ENCODE data around the gene TSPAN9. TPM values are rescaled to one million over a fixed set of nuclear protein-coding genes. Genes with fewer than 3 reads are reported as not detected.

TSPAN9 gene
- total RNA-seq, 1 experiment from 2014 or later = 7.7 TPM

GRCh38 chr12:3173008-3173553 lies 95.9 kb downstream of the TSPAN9 start:
- in situ Hi-C loops (cut with HindIII; ENCODE audit: low pct_unique_long_range_greater_than_20kb, low sequenced_read_pairs) (no loop called here), intact Hi-C loops (cut with micrococcal nuclease; ENCODE audit: unreplicated experiment) (no loop called here)
- H3K27me3 ChIP-seq (ENCODE audit: control insufficient read depth, insufficient read depth, low read length) = no peaks in the 10 kb centered on the region
- no peak for TF ChIP-seq CTCF (IDR thresholded peaks at IDR 0.05)
- no peak for TF ChIP-seq REST (IDR thresholded peaks at IDR 0.05; ENCODE audit: insufficient read depth in 1 of 2, low read depth in 2 of 2, low read length in 1 of 2)
- TF ChIP-seq POLR2AphosphoS5 (IDR thresholded peaks at IDR 0.05; ENCODE audit: low read depth, low read length) = no peak
- no peak for TF ChIP-seq SIN3A (IDR thresholded peaks at IDR 0.05; ENCODE audit: borderline replicate concordance, insufficient read depth, low read depth, low read length)
- no peak for TF ChIP-seq TCF7L2 (IDR thresholded peaks at IDR 0.05; ENCODE audit: low read depth, low read length)
- DNase-seq (ENCODE audit: low read depth, low spot score) = no peak
- no peak for ATAC-seq
- H3K27ac ChIP-seq (ENCODE audit: low read length) = no peak overlapping the region
- no peaks in the 10 kb centered on the region for H3K36me3 ChIP-seq (ENCODE audit: control insufficient read depth, insufficient read depth, low read length)
- no peak overlapping the region for H3K4me3 ChIP-seq (ENCODE audit: low read depth in 2 of 2, low read length in 2 of 2)
- no TSS peak for BruUV-seq (replicated peaks)
- CTCF ChIA-PET = no interaction called here
- H3K9me3 ChIP-seq (ENCODE audit: control insufficient read depth, insufficient read depth, low read depth, low read length) = no peaks in the 10 kb centered on the region
- H3K4me1 ChIP-seq (ENCODE audit: control insufficient read depth, insufficient read depth, low read length) = no peaks in the 10 kb centered on the region
- POLR2A ChIA-PET = no interaction called here

- no peak for ATAC-seq
- Histone ChIP-seq H3K27ac (ENCODE audit: low read length) (no peak overlapping the region), H3K4me3 (ENCODE audit: low read depth in 2 of 2, low read length in 2 of 2) (no peak overlapping the region), H3K9me3 (ENCODE audit: control insufficient read depth, insufficient read depth, low read depth, low read length) (no peaks in the 10 kb centered on the region), H3K36me3 (ENCODE audit: control insufficient read depth, insufficient read depth, low read length) (no peaks in the 10 kb centered on the region), H3K27me3 (ENCODE audit: control insufficient read depth, insufficient read depth, low read length) (no peaks in the 10 kb centered on the region), H3K4me1 (ENCODE audit: control insufficient read depth, insufficient read depth, low read length) (no peaks in the 10 kb centered on the region)
- ChIA-PET CTCF (no interaction called here), POLR2A (no interaction called here)
- DNase-seq (ENCODE audit: low read depth, low spot score) = no peak
- TF ChIP-seq SIN3A (IDR thresholded peaks at IDR 0.05; ENCODE audit: borderline replicate concordance, insufficient read depth, low read depth, low read length) (no peak), POLR2AphosphoS5 (IDR thresholded peaks at IDR 0.05; ENCODE audit: low read depth, low read length) (no peak), TCF7L2 (IDR thresholded peaks at IDR 0.05; ENCODE audit: low read depth, low read length) (no peak), REST (IDR thresholded peaks at IDR 0.05; ENCODE audit: insufficient read depth in 1 of 2, low read depth in 2 of 2, low read length in 1 of 2) (no peak), CTCF (IDR thresholded peaks at IDR 0.05) (no peak)
- in situ Hi-C loops (cut with HindIII; ENCODE audit: low pct_unique_long_range_greater_than_20kb, low sequenced_read_pairs) (no loop called here), intact Hi-C loops (cut with micrococcal nuclease; ENCODE audit: unreplicated experiment) (no loop called here)
- BruUV-seq (replicated peaks) = no TSS peak
Observed at GRCh38 chr12:3173912-3174311, 96.7 kb downstream of the TSPAN9 start.
